H9 (cell line): Measurements from ENCODE around the gene NKD2. TPM values are rescaled to one million over a fixed set of nuclear protein-coding genes. Genes with fewer than 3 reads are reported as not detected.

Experiments used
- DNase-seq: peaks from one replicate; pipeline ENCODE4 v3.0.0-alpha.2; 2017
- H2AFZ ChIP-seq: one replicate; pipeline ENCODE4 v1.6.1; 2013; ENCODE audit warnings: mild to moderate bottlenecking, low read length, control low read depth, moderate library complexity
- H2AK5ac ChIP-seq: 2 replicates; pipeline ENCODE4 v1.6.1; 2013; ENCODE audit warnings: low read length, control low read depth, mixed read lengths; ENCODE audit not compliant: insufficient read length
- H2BK120ac ChIP-seq: one replicate; pipeline ENCODE4 v1.6.1; 2013; ENCODE audit warnings: low read depth, mild to moderate bottlenecking, low read length, control low read depth, inconsistent platforms; ENCODE audit not compliant: poor library complexity, severe bottlenecking
- H2BK12ac ChIP-seq: 2 replicates; pipeline ENCODE4 v1.6.1; 2013; ENCODE audit warnings: low read length, control low read depth, mixed read lengths, low read depth; ENCODE audit not compliant: insufficient read length
- H2BK15ac ChIP-seq: 2 replicates; pipeline ENCODE4 v1.6.1; 2013; ENCODE audit warnings: low read depth, low read length, control low read depth
- H2BK20ac ChIP-seq: one replicate; pipeline ENCODE4 v1.6.1; 2013; ENCODE audit warnings: low read depth, mild to moderate bottlenecking, low read length, control low read depth, inconsistent platforms; ENCODE audit not compliant: poor library complexity, severe bottlenecking
- H2BK5ac ChIP-seq: 2 replicates; pipeline ENCODE4 v1.6.1; 2013; ENCODE audit warnings: low read length, control low read depth, mixed read lengths; ENCODE audit not compliant: insufficient read length
- H3K14ac ChIP-seq: 2 replicates; pipeline ENCODE4 v1.6.1; 2013; ENCODE audit warnings: low read length, control low read depth; ENCODE audit not compliant: insufficient read depth
- H3K18ac ChIP-seq: 2 replicates; pipeline ENCODE4 v1.6.1; 2013; ENCODE audit warnings: low read depth, mild to moderate bottlenecking, mixed read lengths, low read length, control low read depth; ENCODE audit not compliant: insufficient read length
- H3K23ac ChIP-seq: 2 replicates; pipeline ENCODE4 v1.6.1; 2013; ENCODE audit warnings: low read length, control low read depth, mixed read lengths, low read depth; ENCODE audit not compliant: insufficient read length
- H3K23me2 ChIP-seq: 2 replicates; pipeline ENCODE4 v1.6.1; 2013; ENCODE audit warnings: low read depth, mild to moderate bottlenecking, mixed read lengths, low read length, control low read depth; ENCODE audit not compliant: insufficient read length, poor library complexity, severe bottlenecking
- H3K27ac ChIP-seq: 2 replicates; pipeline ENCODE4 v1.5.1; 2013; ENCODE audit warnings: low read length, control low read depth, mixed read lengths, low read depth; ENCODE audit not compliant: insufficient read length
- H3K27me3 ChIP-seq: 2 replicates; pipeline ENCODE4 v1.6.1; 2013; ENCODE audit warnings: low read length, control low read depth, inconsistent platforms; ENCODE audit not compliant: insufficient read depth
- H3K4ac ChIP-seq: 2 replicates; pipeline ENCODE4 v1.6.1; 2013; ENCODE audit warnings: low read depth, mild to moderate bottlenecking, control low read depth, inconsistent platforms, low read length, moderate library complexity
- H3K4me1 ChIP-seq: 2 replicates; pipeline ENCODE4 v1.6.1; 2013; ENCODE audit warnings: low read length, control low read depth, inconsistent platforms; ENCODE audit not compliant: insufficient read depth
- H3K4me2 ChIP-seq: 2 replicates; pipeline ENCODE4 v1.6.1; 2013; ENCODE audit warnings: low read length, control low read depth, mixed read lengths; ENCODE audit not compliant: insufficient read length, insufficient read depth
- H3K56ac ChIP-seq: 2 replicates; pipeline ENCODE4 v1.6.1; 2013; ENCODE audit warnings: low read depth, mild to moderate bottlenecking, mixed read lengths, low read length, control low read depth; ENCODE audit not compliant: insufficient read length
- H3K79me1 ChIP-seq: 2 replicates; pipeline ENCODE4 v1.6.1; 2013; ENCODE audit warnings: low read depth, mild to moderate bottlenecking, moderate library complexity, low read length, control low read depth, inconsistent platforms; ENCODE audit not compliant: insufficient read depth, poor library complexity, severe bottlenecking
- H3K79me2 ChIP-seq: 2 replicates; pipeline ENCODE4 v1.6.1; 2013; ENCODE audit warnings: low read length, control low read depth, inconsistent platforms; ENCODE audit not compliant: insufficient read depth
- H3K9ac ChIP-seq: 2 replicates; pipeline ENCODE4 v1.6.1; 2013; ENCODE audit warnings: low read length, control low read depth, mixed read lengths; ENCODE audit not compliant: insufficient read length; ENCODE audit errors: extremely low read depth
- H3K9me3 ChIP-seq: one replicate; pipeline ENCODE4 v1.6.1; 2013; ENCODE audit warnings: low read depth, low read length, inconsistent platforms; ENCODE audit not compliant: control insufficient read depth
- H3T11ph ChIP-seq: one replicate; pipeline ENCODE4 v1.6.1; 2013; ENCODE audit warnings: mild to moderate bottlenecking, low read length, control low read depth, inconsistent platforms
- H4K20me1 ChIP-seq: one replicate; pipeline ENCODE4 v1.6.1; 2013; ENCODE audit not compliant: control insufficient read depth, insufficient read length, insufficient read depth
- H4K5ac ChIP-seq: 2 replicates; pipeline ENCODE4 v1.6.1; 2013; ENCODE audit warnings: low read depth, mild to moderate bottlenecking, mixed read lengths, low read length, control low read depth; ENCODE audit not compliant: insufficient read length
- H4K8ac ChIP-seq: replicated peaks from 2 replicates; pipeline ENCODE4 v1.6.1; 2013; ENCODE audit warnings: low read length, control low read depth, mixed read lengths, low read depth; ENCODE audit not compliant: insufficient read length
- H4K91ac ChIP-seq: 2 replicates; pipeline ENCODE4 v1.6.1; 2013; ENCODE audit warnings: low read depth, mild to moderate bottlenecking, moderate library complexity, mixed read lengths, low read length, control low read depth; ENCODE audit not compliant: insufficient read length
- H3K27ac Mint-ChIP-seq, 3 experiments: 2 replicates in 2 of 3; 3 replicates in 1 of 3; pipeline ENCODE4 v1.8.0; 2020 to 2021; ENCODE audit warnings: mixed read lengths in 3 of 3, mild to moderate bottlenecking in 1 of 3, moderate library complexity in 1 of 3
- H3K27me3 Mint-ChIP-seq: 2 replicates; pipeline ENCODE4 v1.8.0; 2021; ENCODE audit warnings: low read depth, mild to moderate bottlenecking, moderate library complexity, mixed read lengths
- H3K36me3 Mint-ChIP-seq, 3 experiments: 2 replicates in 2 of 3; 3 replicates in 1 of 3; pipeline ENCODE4 v1.8.0; 2020 to 2021; ENCODE audit warnings: low read depth in 3 of 3, mixed read lengths in 3 of 3; ENCODE audit not compliant: insufficient read depth in 1 of 3
- H3K4me1 Mint-ChIP-seq, 2 experiments: 2 replicates each; pipeline ENCODE4 v1.8.0; 2020; ENCODE audit warnings: mixed read lengths in 2 of 2
- H3K4me3 Mint-ChIP-seq, 2 experiments: 2 replicates in 1 of 2; 3 replicates in 1 of 2; pipeline ENCODE4 v1.8.0; 2020 to 2021; ENCODE audit warnings: mild to moderate bottlenecking in 2 of 2, mixed read lengths in 2 of 2, moderate library complexity in 1 of 2
- H3K9me3 Mint-ChIP-seq, 2 experiments: 2 replicates in 1 of 2; 3 replicates in 1 of 2; pipeline ENCODE4 v1.8.0; 2020; ENCODE audit warnings: mild to moderate bottlenecking in 2 of 2, mixed read lengths in 2 of 2, moderate library complexity in 1 of 2
- CTCF ChIP-seq: fragments of 200-600 bp; sonication (generic); conservative IDR thresholded peaks from 3 replicates; pipeline ENCODE4 v1.8.0; 2021; ENCODE audit warnings: antibody characterized with exemption, mild to moderate bottlenecking
- WGBS: extraction: QIAGEN DNeasy Blood & Tissue Kit; methylation state at CpG from one replicate; pipeline ENCODE4 v1.1.7; 2013; ENCODE audit warnings: missing lambda C conversion rate, low lambda C conversion rate, mixed read lengths; ENCODE audit not compliant: insufficient read length; ENCODE audit errors: extremely low coverage; 5-methylcytosine and 5-hydroxymethylcytosine counted together
- total RNA-seq: library from RNA; stranded (reverse); gene quantifications from 2 replicates; pipeline ENCODE4 v1.2.1, GENCODE V29; 2021

NKD2 gene
- total RNA-seq, 1 experiment from 2014 or later: 7.3 TPM

GRCh38 chr5:1032551-1033027 lies 24.0 kb downstream of the NKD2 start:
- H3K27me3 ChIP-seq: no peaks in the 10 kb centered on the region
- no peak for TF ChIP-seq CTCF

More at GRCh38 chr5:1032551-1033027, 24.0 kb downstream of the NKD2 start:
- Histone ChIP-seq H3K9ac (no peak overlapping the region), H3K14ac (no peak overlapping the region), H3K4me2 (no peak overlapping the region), H3K4me1 (no peaks in the 10 kb centered on the region), H4K8ac (no peak overlapping the region), H3K4ac (no peak overlapping the region), H3T11ph (no peak overlapping the region), H2BK5ac (no peak overlapping the region), H3K18ac (no peak overlapping the region), H2AK5ac (no peak overlapping the region), H2BK120ac (no peak overlapping the region), H2BK12ac (no peak overlapping the region), H3K9me3 (no peaks in the 10 kb centered on the region), H2BK15ac (no peak overlapping the region), H3K79me2 (no peaks in the 10 kb centered on the region), H3K79me1 (no peaks in the 10 kb centered on the region), H3K56ac (no peak overlapping the region), H4K5ac (no peak overlapping the region), H3K23me2 (no peaks in the 10 kb centered on the region), H2AFZ (no peak overlapping the region), H3K27ac (no peak overlapping the region), H3K23ac (no peak overlapping the region), H4K91ac (no peak overlapping the region), H2BK20ac (no peak overlapping the region), H4K20me1 (no peaks in the 10 kb centered on the region)
- Mint-ChIP-seq H3K36me3 (peaks cover 0 to 2% (median 0%) of the 10 kb centered on the region in 3 experiments; a peak in 1 of 7 replicates), H3K4me3 (no peak overlapping the region), H3K4me1 (peaks cover 0 to 10% of the 10 kb centered on the region in 2 experiments; a peak in 1 of 4 replicates), H3K27me3 (no peaks in the 10 kb centered on the region; the same call in 1 of the 2 replicates), H3K9me3 (no peaks in the 10 kb centered on the region), H3K27ac (no peak overlapping the region)
- no CpG with 5 or more reads among the region's 14 CpGs for WGBS
- no peak for DNase-seq
